NCI-H526 (cell line): ENCODE results near the gene CLUH.
"Not testable (repeated sequence)": the region's sequence is repeated elsewhere in the genome, so short reads cannot be mapped to it uniquely, and the experiment has no call there.

Source experiments
- DNase-seq, 2 experiments: peaks; one replicate each; lab custom pipeline; 2025; lab: John Stamatoyannopoulos, UW

The CLUH gene

GRCh38 chr17:2701996-2702741, 9.4 kb downstream of the CLUH start:
- no peak for DNase-seq

DNA sequence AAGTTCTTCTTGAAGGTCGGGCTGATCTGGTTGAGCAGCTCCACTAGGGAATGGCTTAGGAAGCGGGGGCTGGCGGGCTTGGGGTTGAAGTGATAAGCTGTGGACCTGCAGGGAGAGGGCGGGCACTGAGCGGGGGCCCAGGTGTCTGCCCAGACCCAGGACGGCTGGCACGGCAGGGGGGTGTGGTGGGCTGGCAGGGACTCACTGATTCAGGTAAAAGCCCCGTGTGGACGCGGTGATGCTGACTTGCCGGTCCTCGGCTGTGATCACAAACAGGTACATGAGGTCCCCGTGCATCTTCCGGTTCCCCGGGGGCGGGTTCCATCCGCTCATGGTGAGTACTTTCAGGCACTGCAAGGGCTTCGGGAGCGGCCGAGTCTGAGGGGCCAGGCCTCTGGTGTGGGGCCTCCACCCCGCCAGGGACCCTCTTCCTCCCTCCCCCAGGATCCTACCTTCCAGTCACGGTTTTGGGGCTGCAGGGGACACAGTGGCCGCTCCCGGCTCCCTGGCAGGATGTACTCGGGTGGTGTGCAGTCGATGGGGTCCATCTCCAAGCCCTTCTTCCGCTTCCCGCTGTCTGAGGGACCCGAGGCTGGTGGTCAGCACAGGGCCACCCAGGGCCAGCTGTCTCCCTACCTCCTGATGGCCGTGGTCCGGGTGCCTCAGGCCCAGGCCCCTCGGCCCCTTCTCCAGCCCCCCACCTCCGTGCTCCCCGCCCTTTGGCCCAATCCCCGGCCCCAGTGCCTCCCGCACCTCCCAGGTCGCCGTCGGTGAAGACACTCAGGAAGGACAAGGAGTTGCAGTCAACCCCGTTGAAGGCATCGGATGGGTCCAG, 10.2 kb downstream of the CLUH start:
- no peak for DNase-seq

GRCh38 chr17:2700491-2701141, 10.9 kb downstream of the CLUH start:
- no peak for DNase-seq

DNA sequence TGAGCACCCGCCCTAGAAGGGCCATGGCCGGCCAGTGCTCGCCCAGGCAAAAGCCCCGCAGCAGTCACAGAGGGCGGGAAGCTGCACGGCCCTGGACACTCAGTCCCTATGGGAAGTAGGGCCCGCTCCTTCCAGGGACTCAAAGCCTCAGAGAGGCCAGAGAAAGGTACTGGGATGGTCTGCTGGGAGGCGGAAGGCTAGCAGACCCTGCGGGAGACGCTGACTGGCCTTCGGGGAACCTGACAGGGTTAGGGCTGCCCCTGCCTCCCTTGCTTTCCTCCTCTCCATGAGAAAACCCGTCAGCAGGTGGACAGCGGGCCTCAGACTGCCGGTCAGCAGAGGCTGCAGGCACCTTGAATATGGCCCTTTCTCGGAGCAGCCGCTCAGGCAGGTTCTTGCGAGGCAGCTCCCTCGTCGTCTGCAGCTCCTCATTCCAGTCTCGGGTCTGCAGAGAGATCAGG, 11.5 kb downstream of the CLUH start:
- DNase-seq = no peak

DNA sequence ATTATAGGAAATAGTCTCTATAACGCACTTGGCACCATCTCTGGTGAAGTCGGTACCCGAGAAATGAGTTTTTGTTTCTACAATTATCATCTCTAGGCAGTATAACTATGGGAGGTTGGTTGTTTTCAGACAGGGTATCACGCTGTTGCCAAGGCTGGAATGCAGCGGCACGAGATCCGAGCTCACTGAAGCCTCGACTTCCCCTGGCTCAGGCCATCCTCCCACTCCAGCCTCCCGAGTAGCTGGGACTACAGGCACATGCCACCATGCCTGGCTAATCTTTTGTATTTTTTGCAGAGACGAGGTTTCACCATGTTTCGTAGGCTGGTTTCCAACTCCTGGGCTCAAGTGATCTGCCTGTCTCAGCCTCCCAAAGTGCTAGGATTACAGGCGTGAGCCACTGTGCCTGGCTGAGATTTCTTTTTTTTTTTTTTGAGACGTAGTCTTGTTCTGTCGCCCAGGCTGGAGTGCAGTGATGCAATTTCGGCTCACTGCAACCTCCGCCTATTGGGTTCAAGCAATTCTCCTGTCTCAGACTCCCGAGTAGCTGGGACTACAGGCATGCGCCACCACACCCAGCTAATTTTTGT, 12.3 kb downstream of the CLUH start:
- DNase-seq = not testable (repeated sequence)

DNA sequence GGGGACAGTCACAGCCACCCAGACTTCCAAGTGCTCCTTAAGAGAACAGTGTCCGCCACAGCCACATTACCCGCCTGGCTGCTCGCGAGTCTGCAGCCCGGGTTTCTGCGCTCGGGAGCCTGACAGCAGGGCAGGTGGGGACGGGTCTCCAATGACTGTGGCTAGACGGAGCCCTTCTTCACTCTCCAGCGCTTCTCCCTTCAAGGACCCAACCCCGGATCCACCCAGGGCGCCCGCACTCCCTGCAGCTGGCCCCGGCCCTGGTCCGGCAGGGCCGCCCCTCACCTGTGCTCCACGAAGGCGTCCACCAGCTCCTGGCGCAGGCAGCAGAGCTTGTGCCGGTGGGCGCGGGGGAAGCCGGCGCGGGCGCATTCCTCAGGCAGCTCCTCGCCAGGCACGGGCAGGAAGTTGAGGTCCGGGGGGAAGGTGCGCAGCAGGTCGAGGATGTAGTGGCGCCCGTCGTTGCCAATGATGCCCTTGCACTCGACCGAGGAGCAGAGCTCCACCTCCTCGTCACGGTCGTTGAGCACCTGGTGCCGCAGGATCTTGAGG, 13.9 kb downstream of the CLUH start:
- no peak for DNase-seq

GRCh38 chr17:2695961-2696760, 15.4 kb downstream of the CLUH start:
- DNase-seq = no peak

DNA sequence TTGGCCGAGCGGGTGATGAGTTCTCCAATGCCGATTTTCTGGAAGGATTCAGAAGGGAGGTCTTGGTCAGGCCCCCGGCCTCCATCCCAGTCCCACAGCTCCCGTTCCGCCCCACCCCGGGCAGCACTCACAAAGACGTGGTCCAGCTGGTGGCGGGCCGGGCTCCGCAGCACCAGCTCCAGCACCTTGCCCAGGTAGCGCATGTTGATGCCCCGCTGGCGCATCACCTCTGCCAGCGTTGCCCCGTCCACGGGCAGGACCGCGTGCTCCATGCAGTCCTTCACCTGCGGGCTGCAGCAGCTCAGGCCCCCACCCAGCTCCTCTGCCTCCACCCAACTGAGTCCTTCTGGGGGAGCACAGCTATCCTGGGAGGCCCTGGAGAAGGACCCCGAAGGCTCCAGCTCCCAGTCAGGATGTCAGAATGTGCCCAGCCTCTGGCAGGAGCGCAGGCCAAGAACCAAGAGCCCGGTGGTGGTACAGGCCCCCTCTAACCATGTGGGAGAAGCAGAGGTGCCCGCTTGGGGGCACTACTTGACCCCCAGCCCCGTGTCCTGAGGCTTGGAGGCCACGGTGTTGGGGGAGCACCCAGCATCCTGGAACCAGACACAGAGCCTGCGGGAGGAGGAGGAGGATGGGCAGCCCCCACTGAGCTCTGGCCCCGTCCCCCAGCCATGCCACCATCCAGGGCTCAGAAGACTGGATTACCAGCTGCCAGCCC, 16.2 kb downstream of the CLUH start:
- DNase-seq = no peak

DNA sequence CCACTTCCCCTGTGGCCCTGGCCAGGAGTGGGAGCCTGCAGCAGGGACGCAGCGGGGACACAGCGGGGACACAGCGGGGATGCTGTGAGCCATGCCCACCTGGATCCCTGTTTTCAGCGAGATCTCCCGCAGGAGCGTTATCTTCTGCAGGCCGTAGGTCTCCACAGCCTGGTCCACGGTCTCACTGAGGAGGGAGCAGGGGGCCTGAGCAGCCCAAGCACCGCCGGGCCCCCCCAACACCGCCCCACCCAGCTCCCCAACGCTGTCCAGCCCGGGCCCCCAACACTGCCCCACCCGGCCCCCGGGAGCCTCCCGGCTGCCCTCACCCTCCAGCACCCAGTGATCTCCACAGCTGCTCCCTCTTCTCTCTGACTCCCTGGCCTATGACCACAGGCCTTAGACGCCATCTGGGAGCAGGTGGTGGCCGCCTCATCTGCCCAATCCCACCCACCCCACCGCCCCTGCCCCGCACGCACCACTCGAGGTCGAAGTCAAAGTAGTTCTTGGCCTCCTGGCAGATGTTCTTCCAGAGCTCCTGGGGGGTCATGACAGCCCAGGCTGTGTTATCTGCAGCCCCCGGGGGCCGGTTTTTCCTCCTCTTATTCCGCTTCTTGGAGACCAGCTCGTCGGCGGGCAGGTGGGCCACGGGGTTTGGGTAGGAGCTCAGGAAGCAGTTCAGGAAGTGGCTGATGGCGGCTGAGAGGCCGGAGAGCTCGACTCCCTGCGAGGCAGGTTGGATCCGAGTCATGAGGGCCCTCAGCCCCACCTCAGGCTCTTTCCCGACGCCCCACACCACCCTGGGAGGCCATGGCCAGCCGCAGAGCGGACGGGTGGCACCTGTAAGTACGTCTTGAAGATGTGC, 17.0 kb downstream of the CLUH start:
- no peak for DNase-seq

DNA sequence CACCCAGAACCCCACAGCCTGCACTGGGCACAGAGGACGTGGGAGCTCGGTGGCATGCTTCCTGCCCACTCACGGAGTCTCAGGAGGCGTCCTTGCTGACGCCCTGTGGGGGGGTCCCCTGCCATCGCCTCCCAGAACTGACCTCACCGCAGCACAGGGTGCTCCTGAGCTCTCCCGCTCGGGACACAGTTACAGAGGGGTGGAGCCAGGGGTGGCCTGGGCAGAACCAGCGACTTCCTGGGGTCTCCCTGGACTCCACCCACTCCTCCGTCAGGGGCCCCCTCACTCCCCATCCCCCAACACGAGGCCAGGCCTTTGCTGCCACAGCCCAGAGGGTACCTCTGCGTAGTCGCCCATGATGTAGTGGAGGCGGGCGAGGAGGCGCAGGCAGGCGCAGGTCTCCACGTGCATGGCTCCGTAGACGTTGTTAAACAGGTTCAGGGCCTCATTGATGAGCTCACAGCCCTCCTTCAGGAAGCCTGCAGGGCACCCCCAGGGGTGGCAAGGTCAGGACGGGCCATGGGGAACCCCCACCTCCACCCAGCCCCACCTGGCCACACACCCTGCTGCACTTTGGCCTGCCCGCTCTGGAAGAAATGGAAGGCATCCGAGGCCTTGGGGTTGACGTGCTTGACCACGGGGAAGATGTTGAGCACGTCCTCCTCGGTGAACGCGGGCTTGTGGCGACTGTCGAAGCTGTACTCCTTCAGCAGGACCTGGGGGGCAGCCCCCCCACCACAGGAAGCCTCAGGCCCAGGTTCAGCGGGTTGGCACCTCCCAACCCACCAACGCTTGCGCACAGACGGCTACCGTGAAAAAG, 17.8 kb downstream of the CLUH start:
- DNase-seq = no peak

GRCh38 chr17:2692781-2693135, 18.8 kb downstream of the CLUH start:
- DNase-seq = no peak

DNA sequence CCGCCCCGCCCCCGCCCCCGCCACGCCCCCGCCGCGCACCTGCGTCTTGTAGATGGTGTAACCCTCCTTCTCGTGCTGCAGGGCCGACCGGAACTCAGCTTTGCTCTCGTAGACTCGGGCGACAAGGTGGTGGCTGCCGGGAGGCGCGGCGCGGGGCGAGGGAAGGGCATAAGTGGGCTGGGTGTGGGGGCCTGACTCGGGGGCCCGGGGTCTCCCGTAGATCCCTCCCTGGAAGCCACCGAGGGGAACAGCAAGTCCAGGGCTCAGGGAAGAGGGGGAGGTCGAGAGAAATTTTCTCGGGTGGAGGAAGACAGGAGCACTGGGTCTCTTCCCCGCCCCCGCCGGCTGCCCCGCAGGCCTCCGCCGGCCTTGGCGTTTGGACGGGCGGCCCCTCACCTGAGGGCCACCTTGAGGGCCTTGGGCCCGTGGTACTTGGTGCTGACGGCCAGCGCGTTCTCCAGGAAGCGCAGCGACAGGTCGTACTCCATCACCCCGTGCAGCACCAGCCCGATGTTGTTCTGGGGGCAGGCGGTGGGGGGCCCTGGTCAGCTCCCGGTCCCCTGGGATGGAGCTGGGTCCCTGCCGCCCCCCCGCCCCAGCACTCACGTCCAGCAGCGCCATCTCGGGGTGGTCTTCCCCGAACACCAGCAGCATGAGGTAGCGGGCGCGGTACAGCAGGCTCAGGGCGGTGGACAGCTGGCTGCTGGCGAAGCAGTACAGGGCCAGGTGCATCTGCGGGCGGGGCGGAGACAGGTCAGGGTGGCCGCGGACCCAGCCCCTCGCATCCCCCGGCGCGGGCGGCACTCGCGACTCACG, 19.4 kb downstream of the CLUH start:
- no peak for DNase-seq

DNA sequence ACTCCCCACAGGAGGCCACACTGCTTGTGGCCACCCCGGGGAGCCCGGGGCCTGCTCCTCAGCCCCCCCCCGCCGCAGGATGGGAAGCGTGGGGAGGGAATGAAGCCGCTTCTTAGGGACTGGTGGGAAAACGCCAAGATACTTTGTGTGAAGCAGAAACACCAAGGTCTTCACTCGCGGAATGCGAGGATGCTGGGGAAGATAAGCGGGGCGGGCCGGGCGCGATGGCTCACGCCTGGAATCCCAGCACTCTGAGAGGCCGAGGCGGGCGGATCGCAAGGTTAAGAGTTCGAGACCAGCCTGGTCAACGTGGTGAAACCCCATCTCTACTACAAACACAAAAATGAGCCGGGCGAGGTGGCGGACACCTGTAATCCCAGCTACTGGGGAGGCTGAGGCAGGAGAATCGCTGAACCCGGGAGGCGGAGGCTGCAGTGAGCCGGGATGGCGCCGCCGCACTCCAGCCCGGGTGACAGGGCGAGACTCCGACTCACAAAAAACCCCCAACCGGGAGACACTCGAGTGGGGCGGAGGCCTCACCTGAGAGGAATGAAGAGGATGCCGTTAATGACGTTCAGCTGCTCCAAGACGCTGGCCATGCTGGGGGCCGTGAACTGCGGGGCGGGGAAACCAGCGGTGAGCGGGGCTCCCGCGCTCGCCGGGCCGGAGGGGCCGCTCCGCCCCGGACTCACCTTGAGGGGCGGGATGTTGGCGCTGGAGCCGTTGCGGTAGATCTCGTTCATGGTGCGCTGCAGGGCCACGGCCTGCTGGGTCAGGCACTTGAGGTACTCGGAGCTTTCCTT, 20.3 kb downstream of the CLUH start:
- DNase-seq = no peak

DNA sequence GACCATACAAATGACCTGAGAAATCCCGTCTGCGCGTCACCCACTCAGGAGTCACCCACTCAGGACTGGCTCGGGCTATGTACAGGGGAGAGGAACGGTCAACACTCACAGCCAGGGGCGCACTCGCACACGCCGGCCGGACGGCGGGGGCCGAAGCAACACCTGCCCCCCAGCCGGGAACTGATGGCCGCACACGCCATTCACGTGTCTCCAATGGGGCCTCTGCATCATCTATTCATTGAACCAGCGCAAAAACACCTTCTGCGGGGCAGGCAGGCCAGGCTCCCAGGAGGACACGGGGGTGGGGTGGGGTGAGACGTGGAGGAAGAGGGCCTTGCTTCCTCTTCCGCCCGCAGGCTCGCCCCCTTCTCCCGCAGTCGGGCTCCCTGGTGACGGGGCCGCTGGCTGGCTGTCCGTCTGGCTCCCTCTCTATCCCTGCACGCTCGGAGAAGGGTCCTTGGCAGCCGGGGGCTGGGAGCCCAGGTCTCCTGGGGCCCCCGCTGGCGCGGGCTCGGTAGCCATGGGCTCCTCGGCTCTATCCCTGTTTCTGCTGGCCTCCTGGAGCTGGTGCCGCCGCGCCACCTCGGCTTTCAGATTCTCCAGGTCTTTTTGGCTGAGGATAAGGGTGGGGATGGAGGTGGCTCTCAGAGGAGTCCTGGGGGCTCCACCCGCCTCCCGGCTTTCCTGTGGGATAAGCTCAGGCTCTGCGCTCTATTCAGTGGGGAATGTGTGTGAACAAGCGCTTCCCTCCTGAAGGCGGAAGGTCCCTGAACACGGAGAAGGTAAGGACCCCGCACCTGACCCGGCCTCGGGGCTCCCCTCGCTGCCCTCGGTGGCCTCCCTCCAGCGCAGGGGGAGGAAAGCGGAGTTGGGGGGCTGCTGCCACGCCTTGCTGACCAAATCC, 21.1 kb downstream of the CLUH start:
- peak in 1 of 2 experiments; percentile 20 for DNase-seq

GRCh38 chr17:2689411-2690164, 22.0 kb downstream of the CLUH start:
- DNase-seq = peak in 1 of 2 experiments; percentile 51
